GM12878 (cell line): Measurements from ENCODE around the gene NTRK3. TPM values are rescaled to one million over a fixed set of nuclear protein-coding genes. Genes with fewer than 3 reads are reported as not detected.

ENCODE experiments used
- ATAC-seq: fragments of 200-7000 bp; cut with Tn5 transposase; 3 replicates; pipeline ENCODE4 v1.9.1; 2020; ENCODE audit warnings: mild to moderate bottlenecking, moderate library complexity
- BruUV-seq: library from RNA; stranded (reverse); fragments of 400-500 nt; replicated peaks from 2 replicates; lab custom pipeline; 2021; lab: Mats Ljungman, UMichigan
- CTCF ChIA-PET: fragments of 300-600 bp; sonication (Branson Sonifier 250); formaldehyde crosslinking; extraction: SDS; loops from one replicate; lab custom pipeline; 2021; ENCODE audit warnings: inconsistent platforms; lab: Yijun Ruan, JAX
- POLR2A ChIA-PET: fragments of 350-600 bp; formaldehyde crosslinking; extraction: SDS; loops from one replicate; lab custom pipeline; 2021; ENCODE audit warnings: inconsistent platforms; lab: Charles Lee
- RAD21 ChIA-PET: fragments of 300-600 bp; sonication (Branson Sonifier 250); formaldehyde crosslinking; loops from one replicate; lab custom pipeline; 2023; ENCODE audit warnings: antibody characterized with exemption; ENCODE audit not compliant: unreplicated experiment; lab: Charles Lee
- SMC1A ChIA-PET: fragments of 300-600 bp; sonication (Branson Sonifier 250); formaldehyde crosslinking; loops from one replicate; lab custom pipeline; 2023; ENCODE audit not compliant: unreplicated experiment, uncharacterized antibody; lab: Charles Lee
- DNase-seq: peaks from one replicate; pipeline ENCODE4 v3.0.0-alpha.2; 2011; ENCODE audit warnings: low read depth, low spot score
- FAIRE-seq: peaks from 3 replicates; lab custom pipeline; 2011; peaks lifted over from hg19 to GRCh38; lab: Jason Lieb, UNC
- H2AFZ ChIP-seq: 2 replicates; pipeline ENCODE4 v1.6.0; 2011; ENCODE audit warnings: low read depth, low read length, control low read depth; ENCODE audit not compliant: control insufficient read depth
- H3K27ac ChIP-seq: 2 replicates; pipeline ENCODE4 v1.5.1; 2011; ENCODE audit warnings: control low read depth; ENCODE audit not compliant: control insufficient read depth, insufficient read depth
- H3K27me3 ChIP-seq, 2 experiments: replicated peaks in 1 of 2; 2 replicates each; pipeline versions ENCODE4 v1.6.0 to v1.6.1; 2011; ENCODE audit warnings: low read length in 1 of 2; ENCODE audit not compliant: control insufficient read depth in 2 of 2, insufficient read depth in 2 of 2
- H3K36me3 ChIP-seq, 2 experiments: 2 replicates each; pipeline ENCODE4 v1.5.1; 2011; ENCODE audit warnings: low read length in 1 of 2; ENCODE audit not compliant: control insufficient read depth in 2 of 2, insufficient read depth in 2 of 2
- H3K4me1 ChIP-seq: 2 replicates; pipeline ENCODE4 v1.6.1; 2011; ENCODE audit warnings: mild to moderate bottlenecking, low read length, moderate library complexity, mixed read lengths; ENCODE audit not compliant: control insufficient read depth, insufficient read depth
- H3K4me2 ChIP-seq: 2 replicates; pipeline ENCODE4 v1.6.0; 2011; ENCODE audit warnings: control low read depth; ENCODE audit not compliant: control insufficient read depth, insufficient read depth
- H3K4me3 ChIP-seq: fragments of 200-600 bp; sonication (generic); 2 replicates; pipeline ENCODE4 v1.5.1; 2016
- H3K79me2 ChIP-seq: 2 replicates; pipeline ENCODE4 v1.6.0; 2011; ENCODE audit warnings: low read length; ENCODE audit not compliant: control insufficient read depth, insufficient read depth
- H3K9ac ChIP-seq: 2 replicates; pipeline ENCODE4 v1.8.0; 2011; ENCODE audit warnings: low read length, control low read depth, mixed read lengths; ENCODE audit not compliant: control insufficient read depth, insufficient read depth
- H3K9me3 ChIP-seq: replicated peaks from 3 replicates; pipeline ENCODE4 v1.5.1; 2011; ENCODE audit warnings: mild to moderate bottlenecking, low read length; ENCODE audit not compliant: control insufficient read depth, insufficient read depth
- H4K20me1 ChIP-seq: 2 replicates; pipeline ENCODE4 v1.6.0; 2011; ENCODE audit not compliant: control insufficient read depth, insufficient read depth
- CBX5 ChIP-seq: sonication (generic); IDR thresholded peaks from 2 replicates; pipeline ENCODE4 v1.6.1; 2016; ENCODE audit warnings: low read depth, moderate library complexity, mild to moderate bottlenecking, inconsistent platforms
- EGR1 ChIP-seq, 2 experiments: IDR thresholded peaks; 1 replicate in 1 of 2; 2 replicates in 1 of 2; pipeline ENCODE4 v1.6.1; 2011 to 2012; ENCODE audit warnings: low read depth in 2 of 2, low read length in 2 of 2, borderline replicate concordance in 1 of 2, mild to moderate bottlenecking in 1 of 2, moderate library complexity in 1 of 2
- RELB ChIP-seq: fragments of 450-650 bp; IDR thresholded peaks from 2 replicates; pipeline ENCODE4 v1.6.1; 2017; ENCODE audit warnings: low read depth, mild to moderate bottlenecking, moderate library complexity
- SIN3A ChIP-seq: IDR thresholded peaks from 2 replicates; pipeline ENCODE4 v1.6.1; 2012; ENCODE audit warnings: low read depth, low read length, improper control_type of control experiment
- ZBTB40 ChIP-seq: fragments of 450-650 bp; IDR thresholded peaks from 2 replicates; pipeline ENCODE4 v1.6.1; 2016; ENCODE audit warnings: mild to moderate bottlenecking, moderate library complexity, borderline replicate concordance
- WGBS: methylation state at CpG from one replicate; pipeline ENCODE4 v1.1.6; 2016; ENCODE audit warnings: low lambda C conversion rate; ENCODE audit not compliant: insufficient replicate concordance, insufficient coverage; ENCODE audit errors: missing lambda C conversion rate; 5-methylcytosine and 5-hydroxymethylcytosine counted together
- in situ Hi-C: fragments of 300-500 bp; cut with MboI; formaldehyde crosslinking; loops from 9 replicates; pipeline ENCODE4 v1.14.3; 2018; ENCODE audit warnings: mixed read lengths
- intact Hi-C: fragments of 100-400 bp; cut with micrococcal nuclease; formaldehyde crosslinking; loops from one replicate; pipeline ENCODE4 v1.14.2; 2022; ENCODE audit not compliant: unreplicated experiment
- polyA plus RNA-seq, 11 experiments: library from polyadenylated mRNA; depleted of rRNA in 4 of 11; unstranded in 6 of 11; stranded (reverse) in 5 of 11; fragments of >200 nt; fragmentation: Nextera tagmentation in 4 of 11; fragmentation: Illumina TruSeq in 1 of 11; extraction: Ambion mirVana in 4 of 11; extraction: Trizol in 1 of 11; gene quantifications; 1 replicate in 1 of 11; 2 replicates in 10 of 11; pipeline versions ENCODE4 v1.2.1 to v1.2.3, GENCODE V29; 2011 to 2016; ENCODE audit warnings: inconsistent platforms in 2 of 11, missing spikeins in 2 of 11, low read depth in 1 of 11
- total RNA-seq, 4 experiments: library from RNA; depleted of rRNA in 3 of 4; stranded (reverse); fragments of >200 nt in 3 of 4; fragmentation: Illumina TruSeq in 1 of 4; extraction: Trizol in 1 of 4; gene quantifications; 2 replicates each; pipeline versions ENCODE4 v1.2.1 to v1.2.3, GENCODE V29; 2013 to 2021

The NTRK3 gene
- total and polyA plus RNA-seq, 10 of the 15 experiments (the other 5 are each of a cell fraction or from before 2014, with no cell fraction given) = not detected

GRCh38 chr15:88299497-88299896, 43.0 kb upstream of the NTRK3 start:
- no peak for ATAC-seq
- Histone ChIP-seq H3K36me3 (no peaks in the 10 kb centered on the region), H3K79me2 (no peaks in the 10 kb centered on the region), H3K27ac (no peak overlapping the region), H4K20me1 (no peaks in the 10 kb centered on the region), H3K4me3 (no peak overlapping the region), H3K4me1 (no peaks in the 10 kb centered on the region), H2AFZ (no peak overlapping the region), H3K4me2 (no peak overlapping the region), H3K27me3 (no peaks in the 10 kb centered on the region; a peak in 1 of 4 replicates), H3K9ac (no peak overlapping the region), H3K9me3 (no peaks in the 10 kb centered on the region)
- TF ChIP-seq EGR1 (IDR thresholded peaks at IDR 0.05; ENCODE audit: borderline replicate concordance in 1 of 2, low read depth in 2 of 2, low read length in 2 of 2) (no peak), ZBTB40 (no peak), RELB (no peak), SIN3A (no peak), CBX5 (no peak)
- SMC1A ChIA-PET = no interaction called here
- no peak for DNase-seq
- intact Hi-C loops = no loop called here
- WGBS = 0% methylated on average over 4 of the region's 4 CpGs
- RAD21 ChIA-PET = no interaction called here
- POLR2A ChIA-PET = no interaction called here
- no TSS peak for BruUV-seq
- in situ Hi-C loops = no loop called here
- no peak for FAIRE-seq
- CTCF ChIA-PET = no interaction called here
